Esophagus muscularis mucosa (tissue), 4 donors: ENCODE measurements around the gene BTAF1. TPM values are rescaled to one million over a fixed set of nuclear protein-coding genes. Genes with fewer than 3 reads are reported as not detected.

ENCODE experiments used
- DNase-seq: peaks from one replicate; pipeline ENCODE4 v3.0.0-alpha.2; 2017; ENCODE audit errors: extremely low spot score
- H3K27ac ChIP-seq, 4 donors: fragments of 200-600 bp; sonication (generic); replicated peaks in 1 of 4; 1 replicate in 3 of 4; 2 replicates in 1 of 4; pipeline ENCODE4 v1.5.1; 2016 to 2019; ENCODE audit warnings: mild to moderate bottlenecking in 1 of 4
- H3K27me3 ChIP-seq, 4 donors: fragments of 200-600 bp; sonication (generic); one replicate each; pipeline versions ENCODE4 v1.5.1 to v1.6.0; 2016 to 2019
- H3K36me3 ChIP-seq, 4 donors: fragments of 200-600 bp; sonication (generic); one replicate each; pipeline ENCODE4 v1.5.1; 2016 to 2019
- H3K4me1 ChIP-seq, 4 donors: fragments of 200-600 bp; sonication (generic); one replicate each; pipeline ENCODE4 v1.5.1; 2016 to 2019
- H3K4me3 ChIP-seq, 4 donors: fragments of 200-600 bp; sonication (generic); 1 replicate in 2 of 4; 2 replicates in 2 of 4; pipeline ENCODE4 v1.5.1; 2016 to 2019; ENCODE audit warnings: mild to moderate bottlenecking in 4 of 4, moderate library complexity in 1 of 4
- H3K9me3 ChIP-seq, 4 donors: fragments of 200-600 bp; sonication (generic); 1 replicate in 3 of 4; 2 replicates in 1 of 4; pipeline ENCODE4 v1.5.1; 2016 to 2019
- CTCF ChIP-seq, 3 experiments: fragments of 200-600 bp in 2 of 3; fragments of 450-650 bp in 1 of 3; sonication (generic) in 2 of 3; IDR thresholded peaks; one replicate each; pipeline ENCODE4 v1.5.1; 2017 to 2019; ENCODE audit warnings: antibody characterized with exemption in 3 of 3, mild to moderate bottlenecking in 2 of 3, moderate library complexity in 1 of 3
- EP300 ChIP-seq: sonication (generic); formaldehyde crosslinking; IDR thresholded peaks from one replicate; pipeline ENCODE4 v1.6.1; 2017; ENCODE audit warnings: antibody characterized with exemption
- POLR2A ChIP-seq: fragments of 450-650 bp; IDR thresholded peaks from one replicate; pipeline ENCODE4 v1.6.1; 2017; ENCODE audit warnings: antibody characterized with exemption, moderate library complexity, mild to moderate bottlenecking, low read depth
- POLR2AphosphoS5 ChIP-seq, 2 donors: sonication (generic); formaldehyde crosslinking; IDR thresholded peaks; one replicate each; pipeline ENCODE4 v1.6.1; 2017; ENCODE audit warnings: antibody characterized with exemption in 2 of 2
- WGBS: methylation state at CpG from one replicate; pipeline ENCODE4 v1.1.5; 2018; 5-methylcytosine and 5-hydroxymethylcytosine counted together
- intact Hi-C: fragments of 100-400 bp; cut with DNase I; formaldehyde crosslinking; loops from one replicate; pipeline ENCODE4 v1.15.1; 2023
- total RNA-seq, 4 donors: library from RNA; depleted of rRNA; stranded (reverse); fragments of >200 nt; gene quantifications; one replicate each; pipeline versions ENCODE4 v1.1.0 to v1.2.1, GENCODE V29; 2016

Gene BTAF1
- total RNA-seq, 4 donors from 2014 or later, result 20.7 to 48.6 (median 26.1) TPM

- Histone ChIP-seq H3K36me3 (peaks cover 20 to 51% (median 37%) of the 10 kb centered on the region in 4 donors), H3K9me3 (no peaks in the 10 kb centered on the region), H3K4me3 (no peak overlapping the region), H3K27ac (no peak overlapping the region), H3K27me3 (no peaks in the 10 kb centered on the region), H3K4me1 (peaks cover 0 to 8% (median 3%) of the 10 kb centered on the region in 4 donors)
- intact Hi-C loops, result loop anchor here (10.0 kb wide), 1 partner anchor 146 kb away; no protein-coding TSS in a partner anchor
- TF ChIP-seq CTCF (IDR thresholded peaks at IDR 0.05), result no peak
- TF ChIP-seq POLR2AphosphoS5 (IDR thresholded peaks at IDR 0.05), result no peak
- DNase-seq, result no peak
- 29% methylated on average over 1 of the region's 1 CpG for WGBS
Measured at GRCh38 chr10:91980319-91980718, 56.7 kb downstream of the BTAF1 start.

DNA sequence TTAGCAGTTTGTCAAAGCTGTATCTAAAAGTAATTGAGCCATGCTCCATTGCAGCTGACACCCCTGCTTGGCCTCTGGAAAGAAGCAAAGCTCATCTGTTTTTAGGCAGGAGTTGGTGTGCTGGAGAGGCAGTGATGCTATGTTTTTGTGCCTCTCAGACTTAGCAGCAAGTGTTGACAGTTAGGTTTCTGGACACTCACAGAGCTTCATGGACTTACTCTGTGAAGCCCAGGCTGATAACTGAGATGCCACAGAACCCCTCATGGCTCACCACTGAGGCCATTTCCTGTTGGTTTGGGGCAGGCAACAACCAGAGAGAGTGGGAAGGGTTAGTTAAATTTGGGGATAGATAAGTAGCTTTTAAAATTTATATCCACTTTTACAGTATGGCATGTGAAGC is 59.8 kb downstream of the BTAF1 start:
- Histone ChIP-seq H3K27me3 (no peaks in the 10 kb centered on the region), H3K4me3 (no peak overlapping the region), H3K27ac (no peak overlapping the region), H3K4me1 (no peaks in the 10 kb centered on the region), H3K36me3 (peaks cover 20 to 56% (median 44%) of the 10 kb centered on the region in 4 donors), H3K9me3 (no peaks in the 10 kb centered on the region)
- DNase-seq, result no peak
- TF ChIP-seq EP300, result no peak
- TF ChIP-seq CTCF (IDR thresholded peaks at IDR 0.05), result no peak
- TF ChIP-seq POLR2AphosphoS5 (IDR thresholded peaks at IDR 0.05), result no peak
- no peak for TF ChIP-seq POLR2A
- intact Hi-C loops, result loop anchor here (10.0 kb wide), 1 partner anchor 149 kb away; no protein-coding TSS in a partner anchor

GRCh38 chr10:91987397-91988037 is 63.9 kb downstream of the BTAF1 start:
- intact Hi-C loops, result loop anchor here (10.0 kb wide), 1 partner anchor 153 kb away; no protein-coding TSS in a partner anchor
- H3K9me3 ChIP-seq, result no peaks in the 10 kb centered on the region
- H3K27ac ChIP-seq, result no peak overlapping the region
- H3K4me3 ChIP-seq, result no peak overlapping the region
- 92% methylated on average over 8 of the region's 8 CpGs for WGBS
- H3K36me3 ChIP-seq, result peaks cover 24 to 79% (median 58%) of the 10 kb centered on the region in 4 donors
- no peak for TF ChIP-seq POLR2AphosphoS5 (IDR thresholded peaks at IDR 0.05)
- no peak for TF ChIP-seq EP300
- no peak for TF ChIP-seq CTCF (IDR thresholded peaks at IDR 0.05)
- TF ChIP-seq POLR2A, result no peak
- H3K27me3 ChIP-seq, result no peaks in the 10 kb centered on the region
- H3K4me1 ChIP-seq, result no peaks in the 10 kb centered on the region
- no peak for DNase-seq

DNA sequence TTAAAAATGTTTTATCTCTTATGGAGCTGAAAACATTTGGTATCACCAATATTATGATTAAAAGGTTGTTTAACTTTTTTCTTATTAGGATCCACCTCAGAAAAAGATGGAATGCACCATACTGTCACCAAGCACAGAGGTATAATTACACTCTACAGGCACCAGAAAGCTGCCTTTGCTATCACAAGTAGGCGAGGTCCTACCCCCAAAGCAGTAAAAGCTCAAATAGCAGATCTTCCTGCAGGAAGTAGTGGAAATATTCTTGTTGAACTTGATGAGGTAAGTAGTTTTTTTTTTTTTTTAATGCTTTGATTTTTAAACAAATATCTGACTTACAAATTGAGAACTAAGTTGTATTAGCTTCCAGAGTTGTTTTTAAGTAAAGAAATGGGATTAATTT is 68.5 kb downstream of the BTAF1 start:
- TF ChIP-seq POLR2A (no peak), CTCF (IDR thresholded peaks at IDR 0.05) (no peak), POLR2AphosphoS5 (IDR thresholded peaks at IDR 0.05) (no peak), EP300 (no peak)
- no peak overlapping the region for H3K27ac ChIP-seq
- no peaks in the 10 kb centered on the region for H3K9me3 ChIP-seq
- peaks cover 35 to 89% (median 60%) of the 10 kb centered on the region in 4 donors for H3K36me3 ChIP-seq
- H3K4me3 ChIP-seq, result no peak overlapping the region
- no peak for DNase-seq
- no peaks in the 10 kb centered on the region for H3K4me1 ChIP-seq
- WGBS, result 96% methylated on average over 1 of the region's 1 CpG
- intact Hi-C loops, result no loop called here
- H3K27me3 ChIP-seq, result no peaks in the 10 kb centered on the region

GRCh38 chr10:91996266-91996665 is 72.7 kb downstream of the BTAF1 start:
- H3K4me1 ChIP-seq, result no peaks in the 10 kb centered on the region
- H3K27ac ChIP-seq, result no peak overlapping the region
- peaks cover 27 to 88% (median 67%) of the 10 kb centered on the region in 4 donors for H3K36me3 ChIP-seq
- H3K27me3 ChIP-seq, result no peaks in the 10 kb centered on the region
- H3K4me3 ChIP-seq, result no peak overlapping the region
- TF ChIP-seq CTCF (IDR thresholded peaks at IDR 0.05), result no peak
- WGBS, result 47% methylated on average over 2 of the region's 2 CpGs
- no peaks in the 10 kb centered on the region for H3K9me3 ChIP-seq
- no peak for DNase-seq
- intact Hi-C loops, result no loop called here
